ENCODE measurements around the gene KRTAP12-1.
"Not testable (repeated sequence)": the region's sequence is repeated elsewhere in the genome, so short reads cannot be mapped to it uniquely, and the experiment has no call there.

Gene KRTAP12-1

DNA sequence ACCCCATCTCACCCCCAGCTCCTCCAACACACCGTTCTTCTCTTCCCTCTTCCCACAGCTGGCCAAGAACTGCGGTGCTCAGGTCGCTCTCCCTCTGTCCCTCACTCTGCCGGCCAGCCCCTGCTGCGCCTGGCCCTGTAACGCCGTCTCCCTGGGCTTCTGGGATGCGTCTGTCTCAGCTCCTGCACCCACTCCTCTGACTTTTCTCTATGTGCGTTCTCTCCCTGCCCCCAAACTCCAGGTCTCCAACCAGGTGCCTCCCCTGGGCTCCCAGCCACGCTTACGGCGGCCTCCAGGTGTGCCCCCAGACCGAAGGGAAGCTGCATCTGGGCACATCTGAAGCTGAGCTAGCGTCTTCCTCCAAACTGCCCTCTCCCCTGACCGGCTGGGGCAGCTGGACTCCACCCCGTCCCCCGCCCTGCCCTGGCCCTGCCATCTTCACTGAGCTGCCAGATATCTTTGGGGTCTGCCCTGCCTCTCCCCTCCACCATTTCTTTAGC is 17.6 kb upstream of the KRTAP12-1 start:
- no peak for ATAC-seq
- no peak for TF ChIP-seq ZC3H10 (CRISPR knock-in tag; IDR thresholded peaks at IDR 0.05)

DNA sequence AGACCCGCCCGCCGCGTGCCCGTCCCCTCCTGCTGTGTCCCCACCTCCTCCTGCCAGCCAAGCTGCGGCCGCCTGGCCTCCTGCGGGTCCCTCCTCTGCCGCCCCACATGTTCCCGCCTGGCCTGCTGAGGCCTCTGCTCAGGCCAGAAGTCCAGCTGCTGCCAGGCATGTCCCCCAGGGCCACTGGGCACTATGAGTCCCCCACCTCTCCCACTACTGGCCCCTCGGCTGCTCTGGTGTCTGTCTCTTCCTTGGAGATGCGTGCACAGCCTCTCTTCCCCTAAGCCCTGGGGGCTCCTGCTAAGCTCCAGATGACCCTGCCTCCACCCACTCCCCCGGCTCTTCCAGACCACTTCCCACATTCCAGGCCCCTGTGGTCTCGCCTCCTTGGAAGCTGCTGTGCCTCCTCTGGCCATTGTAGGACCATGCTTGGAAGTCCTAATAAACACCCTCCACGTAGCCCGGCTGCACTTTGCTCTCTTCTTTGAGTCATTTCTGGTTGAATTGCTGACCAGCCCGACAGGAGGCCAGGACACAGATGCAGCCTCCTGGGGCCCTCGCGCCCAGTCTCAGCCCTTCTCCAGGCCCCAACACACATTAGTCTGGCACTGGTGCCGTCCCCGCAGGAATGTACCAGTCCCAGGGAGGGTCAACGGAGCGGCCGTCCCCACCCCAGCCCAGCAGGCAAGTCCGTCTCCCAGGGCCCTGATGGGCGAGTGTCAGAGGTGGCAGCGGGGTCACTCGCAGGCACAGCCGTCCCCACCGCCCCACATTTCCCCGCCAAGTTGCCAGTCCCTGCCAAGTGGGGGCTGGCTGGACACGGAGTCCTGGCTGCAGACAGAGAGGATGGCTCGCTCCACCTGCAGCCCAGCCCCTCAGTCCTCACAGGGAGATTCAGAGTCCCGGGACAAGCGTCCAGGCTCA is 16.1 kb upstream of the KRTAP12-1 start:
- no peak for TF ChIP-seq ISL1 (CRISPR knock-in tag; IDR thresholded peaks at IDR 0.05)
- peak; percentile 23; the same call in 2 of the 3 replicates for ATAC-seq

DNA sequence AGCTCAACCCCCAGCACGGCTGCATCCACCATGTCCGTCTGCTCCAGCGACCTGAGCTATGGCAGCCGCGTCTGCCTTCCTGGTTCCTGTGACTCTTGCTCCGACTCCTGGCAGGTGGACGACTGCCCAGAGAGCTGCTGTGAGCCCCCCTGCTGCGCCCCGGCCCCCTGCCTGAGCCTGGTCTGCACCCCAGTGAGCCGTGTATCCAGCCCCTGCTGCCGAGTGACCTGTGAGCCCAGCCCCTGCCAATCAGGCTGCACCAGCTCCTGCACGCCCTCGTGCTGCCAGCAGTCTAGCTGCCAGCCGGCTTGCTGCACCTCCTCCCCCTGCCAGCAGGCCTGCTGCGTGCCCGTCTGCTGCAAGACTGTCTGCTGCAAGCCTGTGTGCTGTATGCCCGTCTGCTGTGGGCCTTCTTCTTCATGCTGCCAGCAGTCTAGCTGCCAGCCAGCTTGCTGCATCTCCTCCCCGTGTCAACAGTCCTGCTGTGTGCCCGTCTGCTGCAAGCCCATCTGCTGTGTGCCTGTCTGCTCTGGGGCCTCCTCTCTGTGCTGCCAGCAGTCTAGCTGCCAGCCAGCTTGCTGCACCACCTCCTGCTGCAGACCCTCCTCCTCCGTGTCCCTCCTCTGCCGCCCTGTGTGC is 15.3 kb upstream of the KRTAP12-1 start, which contains the start of gene KRTAP10-12:
TSS of gene KRTAP10-12 (plus strand) at position 1 of the 639 bp plus-strand sequence. CDS start at position 31, 30 bp downstream.
- not testable (repeated sequence) for ATAC-seq

DNA sequence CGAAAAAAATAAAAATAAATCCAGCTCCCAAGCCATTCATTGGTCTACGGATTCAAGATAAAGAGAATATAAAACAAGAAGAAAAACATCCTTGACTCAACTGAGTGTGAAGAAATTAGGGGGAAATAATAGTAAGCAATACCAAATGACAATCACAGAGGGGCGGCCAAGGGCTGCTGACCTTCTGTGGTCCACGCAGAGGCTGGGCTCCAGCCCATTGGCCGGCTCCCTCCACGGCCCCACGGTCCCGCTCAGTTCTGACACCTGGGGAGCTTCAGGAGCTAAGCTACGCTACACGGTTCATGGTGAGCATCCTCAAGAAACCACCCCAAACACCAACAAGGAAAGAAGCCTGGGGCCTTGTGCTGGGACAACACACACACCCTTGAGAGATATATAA is 14.6 kb upstream of the KRTAP12-1 start:
- no peak for ATAC-seq
- TF ChIP-seq ZNF70 (CRISPR knock-in tag; IDR thresholded peaks at IDR 0.05): no peak
- TF ChIP-seq TOX (CRISPR knock-in tag; IDR thresholded peaks at IDR 0.05; ENCODE audit: borderline replicate concordance): no peak
- TF ChIP-seq TCF4 (CRISPR knock-in tag; IDR thresholded peaks at IDR 0.05; ENCODE audit: borderline replicate concordance): no peak
- no peak for TF ChIP-seq OSR1 (CRISPR knock-in tag; IDR thresholded peaks at IDR 0.05)
- TF ChIP-seq SNAI2 (CRISPR knock-in tag; IDR thresholded peaks at IDR 0.05): no peak
- no peak for TF ChIP-seq ARNTL (CRISPR knock-in tag; IDR thresholded peaks at IDR 0.05; ENCODE audit: borderline replicate concordance, low read depth)
- no peak for TF ChIP-seq ZC3H10 (CRISPR knock-in tag; IDR thresholded peaks at IDR 0.05)
- no peak for TF ChIP-seq PPARA (CRISPR knock-in tag; IDR thresholded peaks at IDR 0.05; ENCODE audit: borderline replicate concordance)
- TF ChIP-seq, protein P1, sequence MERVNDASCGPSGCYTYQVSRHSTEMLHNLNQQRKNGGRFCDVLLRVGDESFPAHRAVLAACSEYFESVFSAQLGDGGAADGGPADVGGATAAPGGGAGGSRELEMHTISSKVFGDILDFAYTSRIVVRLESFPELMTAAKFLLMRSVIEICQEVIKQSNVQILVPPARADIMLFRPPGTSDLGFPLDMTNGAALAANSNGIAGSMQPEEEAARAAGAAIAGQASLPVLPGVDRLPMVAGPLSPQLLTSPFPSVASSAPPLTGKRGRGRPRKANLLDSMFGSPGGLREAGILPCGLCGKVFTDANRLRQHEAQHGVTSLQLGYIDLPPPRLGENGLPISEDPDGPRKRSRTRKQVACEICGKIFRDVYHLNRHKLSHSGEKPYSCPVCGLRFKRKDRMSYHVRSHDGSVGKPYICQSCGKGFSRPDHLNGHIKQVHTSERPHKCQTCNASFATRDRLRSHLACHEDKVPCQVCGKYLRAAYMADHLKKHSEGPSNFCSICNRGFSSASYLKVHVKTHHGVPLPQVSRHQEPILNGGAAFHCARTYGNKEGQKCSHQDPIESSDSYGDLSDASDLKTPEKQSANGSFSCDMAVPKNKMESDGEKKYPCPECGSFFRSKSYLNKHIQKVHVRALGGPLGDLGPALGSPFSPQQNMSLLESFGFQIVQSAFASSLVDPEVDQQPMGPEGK (CRISPR knock-in tag; IDR thresholded peaks at IDR 0.05; ENCODE audit: borderline replicate concordance): no peak
- no peak for TF ChIP-seq CSDC2 (CRISPR knock-in tag; IDR thresholded peaks at IDR 0.05)
- no peak for TF ChIP-seq ESRRG (CRISPR knock-in tag; IDR thresholded peaks at IDR 0.05)
- TF ChIP-seq, protein P2, sequence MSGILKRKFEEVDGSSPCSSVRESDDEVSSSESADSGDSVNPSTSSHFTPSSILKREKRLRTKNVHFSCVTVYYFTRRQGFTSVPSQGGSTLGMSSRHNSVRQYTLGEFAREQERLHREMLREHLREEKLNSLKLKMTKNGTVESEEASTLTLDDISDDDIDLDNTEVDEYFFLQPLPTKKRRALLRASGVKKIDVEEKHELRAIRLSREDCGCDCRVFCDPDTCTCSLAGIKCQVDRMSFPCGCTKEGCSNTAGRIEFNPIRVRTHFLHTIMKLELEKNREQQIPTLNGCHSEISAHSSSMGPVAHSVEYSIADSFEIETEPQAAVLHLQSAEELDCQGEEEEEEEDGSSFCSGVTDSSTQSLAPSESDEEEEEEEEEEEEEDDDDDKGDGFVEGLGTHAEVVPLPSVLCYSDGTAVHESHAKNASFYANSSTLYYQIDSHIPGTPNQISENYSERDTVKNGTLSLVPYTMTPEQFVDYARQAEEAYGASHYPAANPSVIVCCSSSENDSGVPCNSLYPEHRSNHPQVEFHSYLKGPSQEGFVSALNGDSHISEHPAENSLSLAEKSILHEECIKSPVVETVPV (CRISPR knock-in tag; IDR thresholded peaks at IDR 0.05): no peak
- no peak for TF ChIP-seq ZFP30 (CRISPR knock-in tag; IDR thresholded peaks at IDR 0.05)
- TF ChIP-seq GLIS3 (CRISPR knock-in tag; IDR thresholded peaks at IDR 0.05): no peak
- TF ChIP-seq, protein P3, sequence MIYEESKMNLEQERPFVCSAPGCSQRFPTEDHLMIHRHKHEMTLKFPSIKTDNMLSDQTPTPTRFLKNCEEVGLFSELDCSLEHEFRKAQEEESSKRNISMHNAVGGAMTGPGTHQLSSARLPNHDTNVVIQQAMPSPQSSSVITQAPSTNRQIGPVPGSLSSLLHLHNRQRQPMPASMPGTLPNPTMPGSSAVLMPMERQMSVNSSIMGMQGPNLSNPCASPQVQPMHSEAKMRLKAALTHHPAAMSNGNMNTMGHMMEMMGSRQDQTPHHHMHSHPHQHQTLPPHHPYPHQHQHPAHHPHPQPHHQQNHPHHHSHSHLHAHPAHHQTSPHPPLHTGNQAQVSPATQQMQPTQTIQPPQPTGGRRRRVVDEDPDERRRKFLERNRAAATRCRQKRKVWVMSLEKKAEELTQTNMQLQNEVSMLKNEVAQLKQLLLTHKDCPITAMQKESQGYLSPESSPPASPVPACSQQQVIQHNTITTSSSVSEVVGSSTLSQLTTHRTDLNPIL (CRISPR knock-in tag; IDR thresholded peaks at IDR 0.05; ENCODE audit: low read depth): no peak
- no peak for TF ChIP-seq BACH2 (CRISPR knock-in tag; IDR thresholded peaks at IDR 0.05; ENCODE audit: borderline replicate concordance)

DNA sequence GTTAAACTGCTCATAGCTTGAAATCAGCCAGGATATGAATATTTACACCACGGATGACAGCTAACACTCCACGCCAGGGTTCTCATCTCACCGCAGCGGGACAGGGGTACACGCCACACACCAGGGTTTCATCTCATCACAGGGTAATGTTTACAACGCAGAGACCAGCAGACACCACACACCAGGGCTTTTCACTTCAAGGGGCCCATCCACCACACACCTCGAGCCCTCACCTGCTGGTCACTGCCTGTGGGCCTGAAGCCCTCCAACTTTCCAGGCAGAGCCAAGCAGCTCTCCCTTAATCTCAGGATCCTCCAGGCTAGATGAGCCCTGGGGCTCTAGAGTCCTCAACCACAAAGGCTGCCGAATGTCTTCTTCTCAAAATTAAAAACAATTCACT is 13.7 kb upstream of the KRTAP12-1 start:
- no peak for ATAC-seq

DNA sequence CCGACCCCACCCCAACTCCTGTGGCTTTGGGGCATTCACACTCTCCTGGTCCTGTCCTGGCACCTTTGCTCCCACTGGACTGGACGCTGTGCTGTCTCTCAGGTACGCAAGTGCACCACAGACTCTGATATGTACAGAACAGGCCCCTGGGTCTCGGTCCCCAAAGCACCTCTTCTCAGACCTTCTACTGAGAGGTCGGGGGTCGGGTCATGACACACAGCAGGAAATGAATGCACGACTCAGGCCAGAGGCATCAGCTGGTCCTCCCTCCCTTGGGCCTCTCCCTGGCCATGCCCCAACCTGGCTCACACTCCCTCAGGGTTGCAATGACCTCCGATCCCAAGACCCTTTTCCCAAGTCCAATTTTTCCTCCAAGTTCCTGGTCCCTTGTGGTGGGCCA is 13.2 kb upstream of the KRTAP12-1 start:
- no peak for ATAC-seq
- TF ChIP-seq BACH2 (CRISPR knock-in tag; IDR thresholded peaks at IDR 0.05; ENCODE audit: borderline replicate concordance) (no peak), GLIS3 (CRISPR knock-in tag; IDR thresholded peaks at IDR 0.05) (no peak), ZNF70 (CRISPR knock-in tag; IDR thresholded peaks at IDR 0.05) (no peak), OSR1 (CRISPR knock-in tag; IDR thresholded peaks at IDR 0.05) (no peak)
- TF ChIP-seq, protein P2 (CRISPR knock-in tag; IDR thresholded peaks at IDR 0.05): no peak

More for the DNA sequence above, 13.7 kb upstream of the KRTAP12-1 start:
- TF ChIP-seq CSDC2 (CRISPR knock-in tag; IDR thresholded peaks at IDR 0.05): no peak

Measured in SK-N-SH treated with all-trans-retinoic acid at 6 μM for 48 hours (cell line).